HG02642 (cell line): ENCODE results near the gene NRP1.
"Not testable (repeated sequence)": the region's sequence is repeated elsewhere in the genome, so short reads cannot be mapped to it uniquely, and the experiment has no call there.

Source experiments
- ATAC-seq: cut with Tn5 transposase; IDR thresholded peaks from one replicate; pipeline ENCODE4 v1.9.1; 2021; ENCODE audit warnings: mild to moderate bottlenecking; ENCODE audit not compliant: unreplicated experiment, poor library complexity

Gene NRP1

DNA sequence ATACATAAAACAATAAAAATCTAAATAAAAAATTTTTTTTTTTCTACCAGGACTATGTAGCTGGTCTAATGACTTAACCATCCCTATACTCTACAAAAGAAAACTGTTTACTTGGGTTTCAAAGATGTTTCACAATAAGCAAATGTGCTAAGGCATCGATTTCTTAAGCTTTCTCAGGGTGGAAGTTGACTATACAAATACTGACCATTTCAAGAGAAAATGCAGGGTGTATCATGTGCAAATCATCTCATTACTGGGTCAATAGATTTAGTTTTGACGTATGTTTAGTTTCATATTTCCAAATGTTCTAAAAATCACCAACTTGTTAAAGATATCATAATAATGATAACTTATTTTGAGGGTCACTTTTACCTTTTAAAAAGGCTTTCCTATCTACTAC, 7.5 kb downstream of the NRP1 start:
- ATAC-seq, result no peak

DNA sequence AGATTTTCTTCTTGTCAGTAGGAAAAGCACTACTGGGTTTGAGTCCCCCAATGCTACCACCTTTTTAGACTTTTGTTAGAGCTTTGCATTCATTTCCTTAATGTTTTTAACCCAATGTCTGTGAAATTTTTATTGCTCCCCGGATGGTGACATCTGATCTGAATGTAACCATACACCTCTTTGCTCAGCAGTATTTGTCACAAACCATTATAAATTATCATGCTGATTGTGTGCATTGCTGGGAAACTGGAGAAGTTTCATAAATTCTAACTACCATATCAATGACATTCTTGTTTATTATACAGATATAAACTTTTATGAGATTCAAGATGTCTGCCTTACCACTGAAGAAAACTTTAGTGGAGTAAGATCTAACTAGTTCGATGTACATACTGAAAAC, 8.5 kb downstream of the NRP1 start:
- no peak for ATAC-seq

DNA sequence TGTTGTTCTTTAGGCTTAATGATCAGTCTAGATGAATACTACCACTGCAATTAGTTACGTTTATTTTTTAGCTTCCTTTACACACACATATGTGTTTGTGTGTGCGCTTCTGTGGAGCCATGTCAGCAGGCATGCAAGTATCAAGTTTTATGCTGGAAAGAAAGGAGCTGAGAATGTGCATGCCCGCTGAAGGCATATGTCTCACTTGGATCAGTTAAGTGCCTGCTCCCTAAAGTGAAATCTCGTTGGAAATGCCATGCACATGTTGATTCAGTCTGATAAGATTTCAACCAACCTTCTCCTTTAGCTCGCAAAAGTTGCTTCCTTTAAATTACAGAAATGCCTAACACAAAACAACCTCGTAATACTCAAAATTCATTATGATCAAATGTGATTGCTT, 10.7 kb downstream of the NRP1 start:
- ATAC-seq, result no peak

DNA sequence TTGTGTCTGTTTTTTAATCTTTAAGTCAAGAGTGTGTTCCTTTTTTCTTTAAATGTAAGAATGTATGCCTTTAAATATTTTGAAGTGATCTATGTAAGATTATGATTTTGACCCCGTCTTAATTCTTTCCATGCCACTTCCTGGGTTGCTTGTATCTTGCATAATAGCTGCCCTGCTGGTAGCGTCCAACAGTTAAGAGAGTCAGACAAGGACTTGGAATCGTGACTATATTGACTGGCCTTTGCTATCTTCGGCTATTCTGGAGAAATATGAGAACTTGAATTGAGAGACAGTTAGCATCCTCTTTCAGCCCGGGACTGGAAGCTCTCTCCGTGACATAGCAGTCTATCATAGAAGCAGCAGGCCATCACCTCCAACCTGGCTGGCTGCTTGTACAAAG, 13.0 kb downstream of the NRP1 start:
- ATAC-seq, result no peak

DNA sequence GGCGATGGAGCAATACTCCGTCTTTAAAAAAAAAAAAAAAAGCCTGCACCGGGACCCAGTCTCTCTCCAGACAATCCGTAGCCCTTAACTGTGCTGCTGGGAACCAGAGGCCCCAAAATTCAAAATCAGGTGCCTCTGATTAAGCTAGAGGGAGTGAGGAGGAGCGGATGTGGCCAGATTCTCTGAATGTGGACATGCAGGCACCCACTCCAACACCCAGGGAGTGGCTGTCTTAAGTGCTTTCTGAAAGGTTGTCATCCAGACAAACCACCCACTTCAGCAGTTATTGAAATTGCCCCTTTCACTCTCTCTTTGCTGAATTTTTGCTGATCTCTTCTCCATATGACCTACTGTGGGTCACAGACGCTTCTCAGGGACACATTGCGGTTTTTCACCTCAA, 14.2 kb downstream of the NRP1 start:
- no peak for ATAC-seq

DNA sequence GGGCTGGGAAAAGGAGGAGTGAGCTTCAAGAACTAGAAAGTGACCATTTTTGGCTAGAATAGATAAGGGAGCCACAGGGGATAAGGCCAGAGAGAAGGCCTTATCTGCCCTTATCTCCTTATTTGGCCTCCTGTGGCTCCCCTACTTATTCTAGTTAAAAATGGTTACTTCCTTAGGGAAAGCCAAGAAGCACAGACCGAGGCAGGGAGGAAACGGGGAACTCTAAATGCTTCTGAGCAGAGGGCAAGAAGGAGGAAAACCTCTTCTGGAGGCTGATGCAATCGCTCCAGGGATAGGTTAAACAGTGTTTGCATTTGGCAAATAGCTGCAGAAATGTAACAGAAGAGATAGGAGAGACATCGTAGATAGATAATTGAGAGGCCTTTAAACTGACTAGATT, 18.6 kb downstream of the NRP1 start:
- no peak for ATAC-seq

DNA sequence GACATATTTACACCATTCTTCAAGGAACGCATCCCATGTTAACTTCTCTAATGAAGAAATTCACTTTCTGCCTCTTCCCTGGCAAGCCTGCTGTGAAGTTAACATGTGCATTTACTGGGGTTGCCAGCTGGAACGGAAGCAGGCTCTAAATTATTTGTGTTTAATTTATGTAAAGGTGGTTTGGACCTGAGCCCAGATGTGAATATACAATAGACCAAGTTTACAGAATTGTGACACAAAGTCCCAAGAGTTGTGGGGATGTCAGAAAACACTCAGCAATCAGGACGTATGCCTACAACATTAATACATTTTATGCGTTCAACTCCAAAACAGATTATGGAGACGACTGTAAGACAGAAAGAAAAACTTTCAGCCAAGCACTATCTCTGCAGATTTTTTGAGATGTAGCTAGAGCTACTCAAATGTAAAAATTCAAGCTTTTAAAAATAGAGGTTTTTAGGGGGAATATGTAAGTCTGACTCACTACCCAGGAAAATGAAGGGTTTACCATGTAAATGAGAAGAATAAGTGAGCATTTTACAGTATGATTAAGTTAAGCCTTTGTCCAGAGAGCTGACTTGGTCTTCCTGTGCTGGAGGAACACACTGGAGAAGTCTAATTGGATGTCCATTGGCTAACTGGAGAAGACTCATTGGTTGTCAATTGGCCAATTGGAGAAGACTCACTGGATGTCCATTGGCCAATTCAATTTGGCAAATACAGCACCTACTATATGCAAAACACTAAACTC, 19.5 kb downstream of the NRP1 start:
- no peak for ATAC-seq

DNA sequence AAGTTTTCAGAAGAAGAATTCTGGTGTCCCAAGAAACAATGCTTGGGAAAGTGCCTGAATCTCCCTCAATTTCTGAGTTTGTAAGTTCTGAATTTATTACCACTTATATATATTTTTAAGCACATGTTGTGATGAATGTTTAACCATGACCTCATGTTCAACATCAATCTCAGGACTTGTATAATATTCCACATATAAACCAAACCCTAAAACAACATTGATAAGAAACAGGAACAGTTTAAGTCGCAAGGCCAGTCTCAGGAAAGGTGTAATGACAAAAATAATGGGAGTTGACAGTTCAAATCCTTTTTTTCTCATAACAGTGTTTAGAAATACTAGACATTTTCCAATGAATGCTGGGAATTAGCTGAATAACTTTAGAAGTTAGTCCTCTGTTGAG, 22.8 kb downstream of the NRP1 start:
- ATAC-seq, result no peak

DNA sequence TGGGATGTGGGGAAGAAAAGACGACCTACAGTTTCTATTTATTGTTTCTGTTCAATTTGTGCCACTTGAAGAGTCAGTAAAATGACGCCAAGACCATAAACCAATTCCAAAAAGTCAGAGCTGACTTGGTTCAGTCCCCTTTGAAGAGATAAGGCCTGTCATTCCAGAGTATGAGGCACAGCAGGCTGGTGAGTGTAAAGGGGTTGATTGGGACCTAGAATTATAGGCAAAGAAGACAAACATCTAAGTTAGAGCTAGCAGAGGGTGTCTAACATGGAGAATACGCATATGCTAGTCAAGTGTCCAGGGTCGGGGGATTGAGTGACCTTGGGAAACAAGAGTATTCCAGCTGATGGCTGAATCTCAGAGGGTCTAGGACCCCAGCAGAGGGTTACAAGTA, 23.6 kb downstream of the NRP1 start:
- no peak for ATAC-seq

DNA sequence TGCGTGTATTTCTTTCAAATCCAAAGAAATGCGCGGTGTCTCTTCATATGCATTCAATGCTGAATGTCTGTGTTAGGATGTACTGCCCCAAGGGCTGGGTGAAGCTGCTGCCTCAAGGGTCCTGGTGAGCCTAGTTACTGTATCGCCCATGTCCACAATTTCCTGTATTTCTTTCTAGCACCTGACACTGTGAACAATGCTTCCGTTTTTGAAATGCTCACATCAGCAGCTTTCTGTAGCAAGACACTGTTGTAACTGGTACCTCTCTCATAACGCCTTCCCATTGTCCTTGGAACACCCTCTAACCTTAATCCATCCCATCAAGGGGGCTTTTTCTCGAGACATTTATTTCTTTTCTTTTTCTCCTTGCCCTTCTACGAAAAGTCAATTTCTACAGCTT, 25.1 kb downstream of the NRP1 start:
- ATAC-seq, result no peak

DNA sequence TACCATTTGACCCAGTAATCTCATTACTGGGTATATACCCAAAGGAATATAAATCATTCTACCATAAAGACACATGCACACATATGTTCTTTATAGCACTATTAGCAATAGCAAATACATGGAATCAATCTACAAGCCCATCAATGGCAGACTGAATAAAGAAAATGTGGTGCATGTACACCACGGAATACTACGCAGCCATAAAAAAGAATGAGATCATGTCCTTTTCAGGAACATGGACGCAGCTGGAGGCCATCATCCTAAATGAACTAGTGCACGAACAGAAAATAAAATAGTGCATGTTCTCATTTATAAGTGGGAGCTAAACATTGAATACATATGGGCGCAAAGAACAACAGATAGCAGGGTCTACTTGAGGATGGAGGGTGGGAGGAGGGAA, 26.6 kb downstream of the NRP1 start:
- ATAC-seq, result no peak

DNA sequence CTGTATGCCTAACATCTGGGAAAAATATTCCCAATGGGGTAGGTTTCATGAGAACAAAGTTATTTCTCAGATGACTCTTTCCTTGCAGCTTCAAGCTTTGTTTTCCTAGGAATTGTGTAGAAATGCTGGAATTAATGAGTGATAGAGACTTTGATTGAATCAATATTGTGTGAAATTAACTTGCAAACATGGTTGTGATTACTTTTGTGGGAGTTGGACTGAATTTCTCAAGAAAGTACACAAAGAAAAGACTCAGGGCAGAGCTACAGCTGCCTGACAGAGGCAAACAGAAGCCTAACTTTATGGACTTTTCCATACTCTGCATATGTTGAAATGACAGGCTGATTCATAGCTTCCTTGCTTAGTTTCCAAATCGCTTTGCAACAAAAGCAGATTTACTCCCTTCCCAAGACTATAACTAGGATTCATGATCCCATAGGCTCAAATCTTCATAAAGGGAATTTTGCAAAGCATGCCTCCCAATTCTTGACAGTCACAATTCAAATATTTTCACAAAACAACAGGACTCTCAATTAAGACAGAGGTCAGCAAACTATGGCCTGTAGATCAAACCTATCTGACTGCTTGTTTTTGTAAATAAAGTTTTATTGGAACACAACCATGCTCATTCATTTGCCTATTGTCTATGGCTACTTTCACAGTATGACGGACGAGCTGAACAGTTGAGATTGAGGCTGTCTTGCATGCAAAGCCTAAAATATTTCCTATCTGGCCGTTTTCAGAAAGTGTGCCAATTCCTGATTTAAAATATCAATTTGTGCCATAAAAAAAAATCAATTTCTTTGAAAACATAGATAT, 27.6 kb downstream of the NRP1 start:
- ATAC-seq, result no peak

DNA sequence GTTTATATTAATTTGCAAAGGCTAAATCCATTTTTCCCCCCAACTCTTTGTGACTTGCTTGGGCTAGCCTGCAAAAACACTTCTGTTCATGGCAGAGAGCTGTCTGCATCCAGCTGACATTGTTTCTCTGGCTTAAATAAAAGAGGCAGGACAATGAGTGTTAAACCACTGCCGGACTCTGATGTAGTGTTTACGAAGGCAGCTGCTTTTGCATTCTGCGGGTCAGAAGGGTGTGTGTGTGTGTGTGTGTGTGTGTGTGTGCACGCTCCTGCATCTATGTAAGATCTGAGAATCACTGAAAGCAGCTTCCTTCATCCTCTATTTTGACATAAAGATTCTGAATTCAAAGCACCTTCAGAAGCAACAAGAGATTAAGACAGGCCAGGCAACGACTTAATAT, 28.3 kb downstream of the NRP1 start:
- no peak for ATAC-seq

DNA sequence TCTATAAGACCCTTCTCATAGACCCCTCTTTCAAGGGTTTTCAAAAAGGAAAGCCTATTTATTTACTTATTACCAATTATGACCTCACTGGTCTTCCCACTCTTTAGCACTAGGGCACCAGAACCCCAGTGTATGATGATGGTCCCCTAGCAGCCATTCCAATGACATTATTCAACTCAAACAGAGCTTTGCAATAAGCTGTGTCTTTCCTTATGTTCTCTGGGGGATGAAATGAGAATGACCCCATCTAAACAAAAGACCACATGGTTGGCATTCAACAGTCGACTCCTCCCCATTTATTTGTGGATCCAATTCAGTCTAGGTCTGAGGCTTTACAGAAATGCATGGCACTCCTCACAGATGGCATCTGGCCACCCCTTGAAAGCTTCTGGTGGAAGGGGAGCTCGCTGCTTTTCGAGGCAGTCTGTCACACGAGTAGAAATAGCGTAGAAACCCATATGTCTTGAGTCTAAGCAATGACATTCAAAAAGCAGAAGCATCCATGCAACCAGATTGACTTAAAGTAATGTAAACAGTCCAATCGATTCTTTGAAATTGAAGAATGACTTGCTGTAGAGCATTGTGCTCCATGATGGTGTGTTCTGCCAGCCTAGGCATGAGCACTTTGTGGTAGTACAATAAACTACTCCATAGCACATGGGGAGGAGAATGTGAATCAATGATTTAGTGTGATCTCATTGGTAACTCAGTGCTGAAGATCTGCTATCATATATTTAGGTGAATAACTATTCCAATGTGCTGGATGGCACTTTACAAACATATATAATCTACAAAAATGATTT, 29.8 kb downstream of the NRP1 start:
- no peak for ATAC-seq

DNA sequence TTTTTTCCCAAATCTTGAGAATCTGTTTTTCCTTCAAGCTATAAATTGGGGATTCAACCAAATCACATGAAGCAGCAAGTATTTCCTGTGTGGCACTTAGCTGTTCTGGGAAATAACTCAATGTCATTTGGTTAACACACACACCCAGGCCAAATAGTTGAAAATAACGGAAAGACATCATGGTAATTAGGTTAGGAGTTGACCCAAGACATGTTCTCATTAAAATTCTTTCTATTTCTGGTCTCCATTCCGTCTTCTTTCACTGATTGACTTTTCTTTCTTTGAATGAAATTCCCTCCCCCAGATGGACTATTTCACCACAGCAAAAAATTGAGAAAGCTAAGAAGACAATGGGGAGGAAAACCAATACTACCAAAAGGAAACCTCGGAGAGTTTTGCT, 30.5 kb downstream of the NRP1 start:
- ATAC-seq, result no peak

DNA sequence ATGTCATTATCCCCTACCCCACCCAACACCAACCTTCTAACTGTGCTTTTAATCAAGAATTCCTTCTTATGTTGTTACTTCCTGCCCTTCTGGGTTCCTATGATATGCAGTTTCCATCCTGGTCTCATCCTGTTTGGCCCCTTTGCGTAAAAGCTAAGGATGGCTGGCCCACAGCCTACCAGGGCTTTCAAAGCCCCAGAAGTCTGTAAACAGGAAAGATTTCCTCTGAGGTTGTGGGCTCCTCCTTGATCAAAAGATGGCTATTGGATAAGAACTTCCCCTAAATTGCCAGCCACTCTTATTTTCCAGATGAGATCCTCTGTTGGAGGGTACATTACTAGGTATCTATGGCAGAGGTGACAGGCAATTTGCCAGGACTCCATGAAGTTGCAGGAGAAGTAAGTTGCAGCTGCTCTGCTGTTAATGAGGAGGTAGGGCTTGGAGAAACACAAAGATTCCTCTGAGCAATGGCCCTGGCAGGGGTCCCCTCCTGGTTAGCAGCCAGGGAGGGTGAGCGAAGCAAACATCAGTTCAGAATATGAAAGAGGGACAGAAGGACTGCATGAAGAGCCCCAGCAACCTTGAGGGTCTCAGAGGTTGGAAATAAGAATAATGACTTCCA, 32.1 kb downstream of the NRP1 start:
- ATAC-seq, result no peak

DNA sequence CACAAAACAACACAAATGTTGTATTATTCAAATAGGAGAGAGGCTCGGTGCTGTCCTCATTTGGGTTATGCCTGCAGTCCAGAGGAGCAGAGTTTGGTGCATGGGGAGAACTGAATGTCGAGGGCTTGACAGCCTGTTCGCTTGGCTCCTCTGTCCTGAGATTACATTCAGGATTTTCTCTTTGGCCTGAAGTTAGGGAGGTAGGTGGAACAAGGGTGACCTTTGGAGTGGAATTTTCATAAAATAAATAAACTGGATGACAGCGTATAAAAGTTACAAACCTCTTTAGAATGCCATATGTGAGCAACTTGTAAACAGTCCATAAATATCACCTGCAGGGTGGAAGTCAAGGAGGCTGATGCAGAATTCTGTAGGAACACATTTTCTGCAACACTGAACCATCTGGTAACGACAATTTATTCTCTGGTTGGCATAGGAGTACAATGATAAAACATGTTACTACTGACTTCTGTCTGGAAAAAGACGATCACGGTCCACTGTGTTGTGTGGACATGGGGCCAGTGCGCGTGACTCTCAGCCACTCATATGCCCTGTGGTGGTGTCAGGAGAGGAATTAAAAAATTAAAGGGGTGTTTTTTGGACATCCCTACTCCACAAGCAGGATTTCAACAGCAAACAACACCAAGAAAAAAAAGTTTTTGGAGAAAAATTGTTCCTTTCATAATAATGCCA, 33.2 kb downstream of the NRP1 start:
- no peak for ATAC-seq

DNA sequence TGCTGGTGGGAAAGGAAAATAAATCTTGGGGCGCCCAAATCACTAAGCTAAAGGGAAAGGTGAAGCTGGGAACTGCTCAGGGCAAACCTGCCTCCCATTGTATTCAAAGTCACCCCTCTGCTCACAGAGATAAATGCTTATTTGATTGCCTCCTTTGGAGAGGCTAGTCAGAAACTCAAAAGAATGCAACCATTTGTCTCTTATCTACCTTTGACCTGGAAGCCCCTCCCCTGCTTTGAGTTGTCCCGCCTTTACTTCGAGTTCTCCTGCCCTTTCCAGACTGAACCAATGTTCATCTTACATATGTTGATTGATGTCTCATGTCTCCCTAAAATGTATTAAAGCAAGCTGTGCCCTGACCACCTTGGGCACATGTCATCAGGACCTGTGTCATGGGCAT, 33.9 kb downstream of the NRP1 start:
- not testable (repeated sequence) for ATAC-seq

DNA sequence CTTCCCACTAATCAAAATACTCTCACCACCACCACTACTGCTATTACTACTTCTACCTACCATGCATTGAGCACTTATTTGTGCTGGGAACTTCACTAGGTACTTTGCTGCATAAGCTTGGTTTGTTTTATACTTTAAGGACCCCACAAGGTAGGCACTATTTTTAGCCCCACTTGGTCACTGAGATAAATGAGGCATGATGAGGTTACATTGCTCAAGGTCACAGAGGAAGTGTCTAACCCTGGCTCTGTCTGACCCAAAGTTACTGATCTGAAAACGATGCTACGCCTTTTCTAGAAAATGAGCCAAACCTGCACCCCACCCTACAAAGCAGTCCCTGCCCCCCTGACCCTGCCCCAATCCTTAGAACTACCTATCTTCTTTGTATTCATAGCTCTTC, 35.6 kb downstream of the NRP1 start:
- ATAC-seq, result no peak

DNA sequence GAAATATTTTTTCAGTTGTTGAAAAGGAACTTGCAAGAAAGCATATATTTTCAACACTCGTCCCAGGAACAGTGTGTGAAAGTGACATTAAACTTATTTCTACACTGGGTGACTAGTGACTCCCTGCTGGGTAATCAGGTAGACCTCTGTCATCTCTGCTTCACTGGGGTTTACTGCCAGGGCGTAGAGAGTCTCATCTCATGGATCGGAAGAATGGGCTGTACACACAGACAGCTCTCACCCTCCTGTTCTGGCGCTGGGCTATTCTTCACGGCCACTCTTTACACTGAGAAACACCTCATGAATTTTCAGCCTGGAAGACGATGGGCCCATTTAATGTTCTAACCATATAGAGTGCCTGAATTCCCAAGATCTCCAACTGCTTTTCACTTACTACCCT, 36.4 kb downstream of the NRP1 start:
- ATAC-seq, result no peak
